Trophoblast cell (in vitro differentiated cells and primary cell): ENCODE data around the gene WDR54.
"Not testable (repeated sequence)": the region's sequence is repeated elsewhere in the genome, so short reads cannot be mapped to it uniquely, and the experiment has no call there.

Experiments
- DNase-seq, 2 donors: peaks; one replicate each; pipeline ENCODE4 v3.0.0-alpha.2; 2016
- H2AFZ ChIP-seq: 2 replicates; pipeline ENCODE4 v1.6.1; 2013; ENCODE audit warnings: low read length, moderate library complexity, mild to moderate bottlenecking; ENCODE audit not compliant: insufficient read depth, poor library complexity
- H2AK5ac ChIP-seq: 2 replicates; pipeline ENCODE4 v1.6.1; 2013; ENCODE audit warnings: mild to moderate bottlenecking, low read length
- H2BK120ac ChIP-seq: 2 replicates; pipeline ENCODE4 v1.6.1; 2013; ENCODE audit warnings: low read length, mild to moderate bottlenecking, moderate library complexity; ENCODE audit not compliant: insufficient read depth, poor library complexity
- H2BK12ac ChIP-seq: 2 replicates; pipeline ENCODE4 v1.6.1; 2013; ENCODE audit warnings: mild to moderate bottlenecking, low read length, moderate library complexity
- H2BK5ac ChIP-seq: 2 replicates; pipeline ENCODE4 v1.6.1; 2013; ENCODE audit warnings: low read length, low read depth, moderate library complexity, mild to moderate bottlenecking; ENCODE audit not compliant: poor library complexity
- H3K14ac ChIP-seq: 2 replicates; pipeline ENCODE4 v1.6.1; 2013; ENCODE audit warnings: mild to moderate bottlenecking, low read length
- H3K18ac ChIP-seq: 2 replicates; pipeline ENCODE4 v1.6.1; 2013; ENCODE audit warnings: mild to moderate bottlenecking, low read length
- H3K23ac ChIP-seq: 2 replicates; pipeline ENCODE4 v1.6.1; 2013; ENCODE audit warnings: low read length
- H3K27ac ChIP-seq: 2 replicates; pipeline ENCODE4 v1.5.1; 2013; ENCODE audit warnings: low read depth, mild to moderate bottlenecking, inconsistent platforms, low read length, moderate library complexity
- H3K27me3 ChIP-seq: 2 replicates; pipeline ENCODE4 v1.6.1; 2013; ENCODE audit warnings: inconsistent platforms, mild to moderate bottlenecking, low read length, moderate library complexity; ENCODE audit not compliant: insufficient read depth
- H3K36me3 ChIP-seq, 2 experiments: 1 replicate in 1 of 2; 2 replicates in 1 of 2; pipeline ENCODE4 v1.6.1; 2013; ENCODE audit warnings: low read length in 2 of 2, mild to moderate bottlenecking in 2 of 2, moderate library complexity in 1 of 2; ENCODE audit not compliant: insufficient read depth in 2 of 2, control insufficient read depth in 1 of 2
- H3K4ac ChIP-seq: 2 replicates; pipeline ENCODE4 v1.6.1; 2013; ENCODE audit warnings: low read depth, mild to moderate bottlenecking, low read length, moderate library complexity
- H3K4me1 ChIP-seq, 2 experiments: 1 replicate in 1 of 2; 2 replicates in 1 of 2; pipeline ENCODE4 v1.6.1; 2013; ENCODE audit warnings: low read length in 2 of 2, mild to moderate bottlenecking in 2 of 2, moderate library complexity in 1 of 2; ENCODE audit not compliant: insufficient read depth in 2 of 2, control insufficient read depth in 1 of 2
- H3K4me2 ChIP-seq: 2 replicates; pipeline ENCODE4 v1.6.1; 2013; ENCODE audit warnings: inconsistent platforms, mild to moderate bottlenecking, low read length, moderate library complexity
- H3K4me3 ChIP-seq: 2 replicates; pipeline ENCODE4 v1.5.1; 2013; ENCODE audit warnings: mild to moderate bottlenecking, low read depth, low read length, inconsistent platforms
- H3K79me1 ChIP-seq: one replicate; pipeline ENCODE4 v1.6.1; 2013; ENCODE audit warnings: low read length
- H3K79me2 ChIP-seq: 2 replicates; pipeline ENCODE4 v1.6.1; 2013; ENCODE audit warnings: low read length, mild to moderate bottlenecking; ENCODE audit not compliant: control insufficient read depth, insufficient read depth, poor library complexity
- H3K9ac ChIP-seq: 2 replicates; pipeline ENCODE4 v1.6.1; 2013; ENCODE audit warnings: mild to moderate bottlenecking, low read length
- H3K9me3 ChIP-seq: 2 replicates; pipeline ENCODE4 v1.6.1; 2013; ENCODE audit warnings: low read depth, mild to moderate bottlenecking, control low read depth, inconsistent platforms, low read length; ENCODE audit not compliant: insufficient read depth
- H4K12ac ChIP-seq: 2 replicates; pipeline ENCODE4 v1.6.1; 2013; ENCODE audit warnings: low read depth, mild to moderate bottlenecking, low read length, moderate library complexity
- H4K8ac ChIP-seq: 2 replicates; pipeline ENCODE4 v1.6.1; 2013; ENCODE audit warnings: low read depth, mild to moderate bottlenecking, low read length, moderate library complexity
- H4K91ac ChIP-seq: one replicate; pipeline ENCODE4 v1.6.1; 2013; ENCODE audit warnings: low read depth, mild to moderate bottlenecking, low read length, moderate library complexity
- whole genome bisulfite sequencing: extraction: QIAGEN DNeasy Blood & Tissue Kit; methylation state at CpG from one replicate; pipeline ENCODE4 v1.1.7; 2013; ENCODE audit warnings: missing lambda C conversion rate; ENCODE audit not compliant: insufficient read length, insufficient coverage; ENCODE audit errors: extremely low coverage; 5-methylcytosine and 5-hydroxymethylcytosine counted together

WDR54 gene

GRCh38 chr2:74458132-74458937 is 36.8 kb downstream of the WDR54 start, which contains the start of gene WBP1:
WBP1 (plus strand) TSS chr2:74458438; CDS start chr2:74458603, 165 bp downstream.
- no CpG with 5 or more reads among the region's 38 CpGs for WGBS

GRCh38 chr2:74458938-74459363 is 37.4 kb downstream of the WDR54 start:
- peak overlapping the region; percentile 88 for H3K18ac ChIP-seq
- peak overlapping the region; percentile 80 for H3K4me3 ChIP-seq
- H3K4me2 ChIP-seq: peak overlapping the region; percentile 78
- H3K14ac ChIP-seq: peak overlapping the region; percentile 87
- H3K23ac ChIP-seq: no peak overlapping the region
- H3K27me3 ChIP-seq: no peaks in the 10 kb centered on the region
- peaks cover 7 to 13% of the 10 kb centered on the region in 2 experiments for H3K4me1 ChIP-seq
- DNase-seq: no peak
- H3K4ac ChIP-seq: peak overlapping the region; percentile 96
- peaks cover 3% of the 10 kb centered on the region for H3K9me3 ChIP-seq
- peak overlapping the region; percentile 26 for H2BK12ac ChIP-seq
- H3K9ac ChIP-seq: peak overlapping the region; percentile 96
- peak overlapping the region; percentile 61 for H2AFZ ChIP-seq
- H4K12ac ChIP-seq: peak overlapping the region; percentile 95
- no CpG with 5 or more reads among the region's 10 CpGs for WGBS
- H2BK120ac ChIP-seq: peak overlapping the region; percentile 61
- H3K79me2 ChIP-seq: peaks cover 10% of the 10 kb centered on the region
- H3K27ac ChIP-seq: peak overlapping the region; percentile 48
- H4K8ac ChIP-seq: peak overlapping the region; percentile 83
- peak overlapping the region; percentile 51 for H2BK5ac ChIP-seq
- peak overlapping the region; percentile 91 for H4K91ac ChIP-seq
- peaks cover 34% of the 10 kb centered on the region in 2 experiments for H3K36me3 ChIP-seq
- H3K79me1 ChIP-seq: peaks cover 13% of the 10 kb centered on the region
- peak overlapping the region; percentile 91 for H2AK5ac ChIP-seq

More at GRCh38 chr2:74458132-74458937, 36.8 kb downstream of the WDR54 start, which contains the start of gene WBP1:
- peak within 1 kb of the TSS; percentile 87 for H4K8ac ChIP-seq
- peak within 1 kb of the TSS; percentile 91 for H2AK5ac ChIP-seq
- H3K79me2 ChIP-seq: peaks cover 10% of the 10 kb centered on the region
- peak within 1 kb of the TSS; percentile 95 for H4K12ac ChIP-seq
- peak within 1 kb of the TSS; percentile 91 for H4K91ac ChIP-seq
- peak within 1 kb of the TSS; percentile 80 for H3K4me3 ChIP-seq
- peak within 1 kb of the TSS; percentile 87 for H3K14ac ChIP-seq
- DNase-seq: peak; percentile 100
- H3K23ac ChIP-seq: no peak within 1 kb of the TSS
- H3K36me3 ChIP-seq: peaks cover 33 to 34% of the 10 kb centered on the region in 2 experiments
- H3K9me3 ChIP-seq: peaks cover 3% of the 10 kb centered on the region
- H2BK5ac ChIP-seq: peak within 1 kb of the TSS; percentile 84
- H2BK120ac ChIP-seq: peak within 1 kb of the TSS; percentile 67
- peaks cover 7 to 13% of the 10 kb centered on the region in 2 experiments for H3K4me1 ChIP-seq
- peak within 1 kb of the TSS; percentile 98 for H3K27ac ChIP-seq
- peaks cover 13% of the 10 kb centered on the region for H3K79me1 ChIP-seq
- H3K18ac ChIP-seq: peak within 1 kb of the TSS; percentile 88
- peak within 1 kb of the TSS; percentile 96 for H3K9ac ChIP-seq
- H3K4ac ChIP-seq: peak within 1 kb of the TSS; percentile 96
- H3K27me3 ChIP-seq: no peaks in the 10 kb centered on the region
- peak within 1 kb of the TSS; percentile 62 for H2AFZ ChIP-seq
- peak within 1 kb of the TSS; percentile 26 for H2BK12ac ChIP-seq
- peak within 1 kb of the TSS; percentile 86 for H3K4me2 ChIP-seq

GRCh38 chr2:74459503-74460118 is 38.1 kb downstream of the WDR54 start:
- not testable (repeated sequence) for H4K91ac ChIP-seq
- 100% methylated on average over 1 of the region's 13 CpGs for WGBS

GRCh38 chr2:74460187-74460586 is 38.7 kb downstream of the WDR54 start:
- H2BK120ac ChIP-seq, H3K23ac ChIP-seq, H3K4me2 ChIP-seq, DNase-seq, H4K91ac ChIP-seq, H3K27me3 ChIP-seq, H3K4me3 ChIP-seq, H2BK12ac ChIP-seq, H4K12ac ChIP-seq, H3K4ac ChIP-seq, H2AK5ac ChIP-seq, H2BK5ac ChIP-seq, H3K18ac ChIP-seq, H2AFZ ChIP-seq, H3K9ac ChIP-seq, H4K8ac ChIP-seq, H3K9me3 ChIP-seq, H3K27ac ChIP-seq, H3K14ac ChIP-seq: not testable (repeated sequence)
- peaks cover 19% of the 10 kb centered on the region for H3K79me2 ChIP-seq
- peaks cover 11 to 18% of the 10 kb centered on the region in 2 experiments for H3K4me1 ChIP-seq
- WGBS: no CpG with 5 or more reads among the region's 10 CpGs
- H3K36me3 ChIP-seq: peaks cover 34 to 36% of the 10 kb centered on the region in 2 experiments
- peaks cover 21% of the 10 kb centered on the region for H3K79me1 ChIP-seq

More at GRCh38 chr2:74459503-74460118, 38.1 kb downstream of the WDR54 start:
- not testable (repeated sequence) for H2BK5ac ChIP-seq, H3K18ac ChIP-seq, H3K4me3 ChIP-seq, DNase-seq, H3K27ac ChIP-seq, H3K23ac ChIP-seq, H3K14ac ChIP-seq, H2BK12ac ChIP-seq, H3K9me3 ChIP-seq, H3K27me3 ChIP-seq, H2BK120ac ChIP-seq, H2AFZ ChIP-seq
- Histone ChIP-seq H3K9ac (peak overlapping the region; percentile 5), H3K4ac (peak overlapping the region; percentile 28), H2AK5ac (peak overlapping the region; percentile 30), H3K4me2 (peak overlapping the region; percentile 78), H4K8ac (peak overlapping the region; percentile 23), H4K12ac (peak overlapping the region; percentile 55), H3K4me1 (peaks cover 11 to 19% of the 10 kb centered on the region in 2 experiments), H3K79me2 (peaks cover 14% of the 10 kb centered on the region), H3K36me3 (peaks cover 34% of the 10 kb centered on the region in 2 experiments), H3K79me1 (peaks cover 16% of the 10 kb centered on the region)
